Measurements from ENCODE around the gene ILKAP.
"Not testable (repeated sequence)": the region's sequence is repeated elsewhere in the genome, so short reads cannot be mapped to it uniquely, and the experiment has no call there.

ILKAP gene

GRCh38 chr2:238187618-238188548 lies 15.6 kb downstream of the ILKAP start:
- DNase-seq: no peak

DNA sequence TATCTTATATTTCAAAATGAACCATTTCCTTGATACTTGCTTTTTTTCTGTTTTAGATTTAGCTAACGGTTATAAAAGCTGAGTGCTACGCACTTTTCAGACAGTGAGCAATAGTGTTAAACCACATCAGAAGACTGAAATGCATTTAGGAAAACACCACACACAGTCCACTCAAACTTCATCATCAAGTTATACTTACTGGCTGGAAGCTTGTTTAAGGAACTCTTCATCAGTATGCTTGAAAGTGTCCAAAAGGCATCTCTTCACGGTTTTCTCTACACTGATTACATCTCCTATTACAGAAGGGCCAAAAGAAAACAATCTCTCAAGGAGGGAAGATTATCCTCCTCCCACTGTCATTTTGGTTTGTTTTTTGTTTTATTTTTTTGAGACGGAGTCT lies 19.7 kb downstream of the ILKAP start:
- DNase-seq: no peak

- no peak for DNase-seq
Measured at GRCh38 chr2:238182362-238182761, 21.1 kb downstream of the ILKAP start.

DNA sequence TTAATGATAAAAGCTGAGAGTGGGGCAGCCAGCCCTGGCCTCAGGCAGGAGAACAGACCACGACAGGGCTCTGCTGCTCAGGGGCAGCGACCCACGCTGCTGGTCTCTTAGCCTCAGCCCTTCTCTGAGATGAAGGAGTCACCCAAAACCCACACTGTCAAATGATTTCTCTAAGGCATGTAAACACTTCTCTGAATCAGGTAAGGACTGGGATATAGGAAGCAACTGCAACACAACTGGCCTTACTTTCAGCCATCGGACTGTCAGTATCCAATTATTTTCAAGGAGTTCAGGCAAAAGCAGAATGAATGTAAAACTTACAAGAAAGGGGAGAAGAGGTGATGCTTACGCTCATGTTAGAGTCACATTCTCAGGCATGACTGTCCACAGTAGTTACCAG lies 22.9 kb downstream of the ILKAP start:
- DNase-seq: no peak

- DNase-seq: no peak
Measured at GRCh38 chr2:238176613-238177012, 26.9 kb downstream of the ILKAP start.

DNA sequence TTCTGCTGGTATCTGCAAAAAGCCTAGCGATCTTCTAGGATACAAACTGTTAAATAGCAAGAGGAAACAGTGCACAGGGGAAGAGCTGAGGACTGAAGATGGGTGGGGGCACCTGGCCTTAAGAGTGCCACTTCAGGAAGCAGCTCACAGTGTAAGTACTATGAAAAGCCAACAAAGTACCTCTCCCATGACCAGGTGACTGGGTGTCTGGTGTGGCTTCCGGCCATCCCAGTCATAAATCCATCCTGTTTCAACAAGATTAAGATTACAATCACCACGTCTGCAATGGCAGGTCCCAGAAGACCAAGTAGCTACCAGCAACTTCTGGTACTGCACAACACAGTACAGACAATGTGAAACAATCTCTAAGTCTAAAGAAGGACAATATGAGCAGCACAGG lies 28.8 kb downstream of the ILKAP start:
- DNase-seq: no peak

DNA sequence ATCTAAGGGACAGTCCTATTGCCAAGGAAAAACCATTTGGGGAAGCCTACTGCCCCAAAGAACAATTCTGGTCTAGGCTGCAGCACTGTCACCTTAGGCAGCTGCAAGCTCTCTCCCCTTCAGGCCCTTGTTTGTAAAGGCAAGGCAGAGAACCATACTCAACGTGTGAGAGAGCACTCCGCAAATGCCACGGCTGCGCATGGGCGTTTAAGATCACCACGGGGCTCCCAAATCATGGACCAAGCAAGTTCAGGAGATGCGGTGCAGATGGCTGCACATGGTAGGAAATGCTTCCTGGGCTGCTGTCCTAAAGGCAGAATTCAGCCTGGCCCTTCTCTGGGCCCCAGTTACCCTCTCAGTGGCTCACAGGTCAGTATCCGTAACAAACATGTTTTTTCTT lies 29.2 kb downstream of the ILKAP start:
- DNase-seq: no peak

GRCh38 chr2:238173692-238174091 lies 29.8 kb downstream of the ILKAP start:
- no peak for DNase-seq

GRCh38 chr2:238172439-238172838 lies 31.1 kb downstream of the ILKAP start:
- no peak for DNase-seq

GRCh38 chr2:238171575-238172187 lies 31.8 kb downstream of the ILKAP start:
- no peak for DNase-seq

- DNase-seq: not testable (repeated sequence)
Measured at GRCh38 chr2:238171072-238171431, 32.4 kb downstream of the ILKAP start.

DNA sequence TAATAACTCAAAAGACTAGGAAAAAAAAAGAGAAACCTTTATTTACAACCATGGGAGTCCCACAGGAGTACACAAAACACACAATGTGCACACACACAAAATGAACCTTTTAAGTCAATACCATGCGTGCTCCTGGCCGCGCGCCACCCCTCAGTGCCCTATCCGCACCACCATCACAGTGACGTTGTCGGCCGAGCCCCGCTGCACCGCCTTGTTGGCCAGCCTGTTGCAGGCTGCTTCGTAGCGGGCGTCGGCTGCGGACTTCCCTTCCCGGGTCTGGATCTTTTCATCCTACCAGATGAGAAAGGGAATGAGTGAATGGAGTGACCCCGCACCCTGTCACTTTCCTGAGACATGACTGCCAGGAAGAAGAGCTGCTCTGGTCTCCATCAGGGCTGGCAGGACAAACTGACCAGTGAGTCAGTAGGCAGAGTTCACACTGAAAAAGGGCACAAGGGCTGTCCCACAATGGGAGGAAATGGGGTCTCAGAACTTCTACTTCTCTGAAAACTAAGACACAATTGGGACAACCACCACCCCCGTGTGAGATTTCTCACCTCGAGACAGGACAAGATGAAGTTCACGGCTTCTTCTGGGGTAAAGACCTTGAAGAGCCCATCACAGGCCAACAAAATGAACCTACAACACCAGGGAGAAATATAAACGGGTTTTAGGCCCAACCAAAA lies 33.0 kb downstream of the ILKAP start:
- DNase-seq: no peak

DNA sequence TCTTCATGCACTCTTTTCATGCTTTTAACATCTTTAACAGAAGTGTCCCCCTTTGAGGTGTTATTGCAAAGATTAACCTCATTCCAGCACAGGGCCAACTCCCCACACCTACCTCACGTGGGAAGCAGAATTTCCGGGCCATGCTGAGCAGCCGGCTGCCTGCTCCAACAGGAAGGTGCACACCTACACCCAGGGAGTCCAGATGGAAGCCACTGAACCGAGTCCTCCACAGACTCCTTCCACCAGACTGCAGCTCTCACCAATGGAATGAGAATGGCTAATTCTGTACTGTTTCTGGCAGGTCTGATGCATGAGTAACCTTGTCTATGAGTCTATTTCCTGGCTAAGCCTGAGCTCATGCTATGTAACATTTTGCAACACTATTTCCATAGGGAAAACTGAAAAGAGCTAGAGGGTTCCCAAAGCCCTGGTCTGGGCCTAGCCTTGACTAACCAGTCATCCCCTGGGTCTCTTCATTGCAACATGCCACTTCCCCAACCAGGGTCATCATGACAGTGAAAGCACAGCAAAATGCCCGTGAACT lies 33.7 kb downstream of the ILKAP start:
- no peak for DNase-seq

- DNase-seq: no peak
Measured at GRCh38 chr2:238169048-238169707, 34.3 kb downstream of the ILKAP start.

GRCh38 chr2:238168196-238169047 lies 35.1 kb downstream of the ILKAP start:
- no peak for DNase-seq

DNA sequence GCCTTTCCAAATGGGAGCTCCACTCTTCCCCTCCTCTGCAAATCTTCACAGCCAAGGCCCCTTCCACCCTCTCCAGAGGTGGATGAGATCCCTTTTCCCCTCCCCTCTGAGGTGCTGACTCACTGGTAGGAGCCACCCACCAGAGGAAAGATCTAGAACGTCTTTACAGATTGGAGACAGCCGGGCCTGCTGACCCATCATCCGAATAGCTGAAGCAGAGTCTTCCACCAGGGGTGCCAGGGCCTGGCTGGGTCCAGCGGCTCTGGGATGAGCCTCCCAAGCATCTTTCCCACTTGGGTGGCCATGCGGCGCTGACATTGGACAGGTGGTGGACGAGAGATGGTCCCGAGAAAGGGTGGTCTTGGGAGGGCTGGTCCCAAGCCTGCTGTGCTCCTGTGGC lies 35.7 kb downstream of the ILKAP start:
- DNase-seq: no peak

GRCh38 chr2:238167344-238167715 lies 36.2 kb downstream of the ILKAP start:
- no peak for DNase-seq

DNA sequence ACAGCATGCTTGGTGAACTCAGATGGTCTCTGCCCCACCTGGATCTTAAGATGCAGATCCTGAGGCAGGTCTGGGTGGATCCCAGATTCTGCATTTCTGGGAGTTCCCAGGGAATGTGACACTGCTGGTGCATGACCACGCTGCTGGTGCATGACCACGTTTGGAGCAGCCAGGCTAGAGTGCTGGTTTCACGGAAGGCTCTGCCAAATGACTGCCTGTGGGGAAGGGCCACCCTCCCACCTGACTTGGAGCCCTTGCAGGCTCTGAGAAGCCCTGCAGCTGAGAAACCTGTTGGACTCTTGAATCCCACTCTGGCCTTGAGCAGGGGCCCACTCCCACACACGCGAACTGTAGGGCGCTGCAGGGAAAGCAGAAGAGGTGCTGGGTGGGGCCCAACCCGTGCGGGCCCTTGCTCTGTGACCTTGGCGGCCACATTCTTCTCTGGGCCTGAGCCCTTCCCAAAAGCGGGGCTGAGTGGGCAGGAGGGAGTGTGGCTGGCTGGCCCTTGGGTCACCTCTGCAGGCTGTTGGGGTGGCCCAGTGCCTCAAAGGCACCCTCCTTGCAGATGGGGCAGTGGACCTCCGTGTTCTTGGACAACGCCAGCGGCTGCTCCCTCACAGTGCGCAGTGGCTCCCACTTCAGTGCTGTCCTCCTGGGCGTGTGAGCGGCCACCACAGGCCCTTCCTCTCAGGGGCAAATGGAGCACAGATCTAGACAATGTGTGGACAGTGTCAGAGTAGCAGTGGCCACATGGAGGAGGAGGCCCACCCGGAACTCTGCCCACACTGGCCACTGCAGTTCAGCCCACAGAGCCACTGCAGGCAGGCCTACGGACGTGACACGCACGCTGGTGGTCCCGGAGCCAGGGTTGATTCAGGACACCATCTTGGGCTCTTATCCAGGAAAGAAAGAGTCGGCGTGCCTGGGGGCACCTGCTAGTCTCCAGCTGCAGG lies 36.8 kb downstream of the ILKAP start:
- DNase-seq: no peak

GRCh38 chr2:238165288-238165921 lies 38.1 kb downstream of the ILKAP start:
- DNase-seq: no peak

GRCh38 chr2:238164906-238165287 lies 38.6 kb downstream of the ILKAP start:
- DNase-seq: no peak

Data from stimulated activated CD4-positive, alpha-beta T cell treated with anti-CD3 and anti-CD28 coated beads, Interleukin-4, amount 100 ng/mL, for 4 hours (primary cell).